ENCODE measurements around the gene ABCC3. TPM values are rescaled to one million over a fixed set of nuclear protein-coding genes. Genes with fewer than 3 reads are reported as not detected.
"Not testable (repeated sequence)": the region's sequence is repeated elsewhere in the genome, so short reads cannot be mapped to it uniquely, and the experiment has no call there.

ABCC3 gene
- total and polyA plus RNA-seq, 2 donors (not counting 3 experiments of a cell fraction or from before 2014, with no cell fraction given), result 1.1 to 2.6 TPM

GRCh38 chr17:50708050-50709000 is 73.6 kb downstream of the ABCC3 start:
- dilution Hi-C loops (cut with MboI; ENCODE audit: extremely low pct_ligation_motif_present, low sequenced_read_pairs) (no loop called here), intact Hi-C loops (cut with micrococcal nuclease) (loop anchor here (1.0 kb wide), 1 partner anchor 11 kb away; the partner anchor contains the start of gene LUC7L3)
- Histone ChIP-seq H4K20me1 (replicated peaks; ENCODE audit: control insufficient read depth, extremely low read depth, insufficient read depth, low read length) (no peaks in the 10 kb centered on the region), H3K79me2 (ENCODE audit: control insufficient read depth, insufficient read depth, low read length) (peaks cover 32% of the 10 kb centered on the region), H3K27ac (ENCODE audit: insufficient read depth, low read depth, low read length) (peak overlapping the region; percentile 88), H3K4me2 (ENCODE audit: insufficient read depth, low read length) (peak overlapping the region; percentile 89), H3K36me3 (ENCODE audit: control insufficient read depth in 2 of 2, extremely low read depth in 1 of 2, insufficient read depth in 2 of 2, low read length in 2 of 2) (no peaks in the 10 kb centered on the region), H3K27me3 (ENCODE audit: control insufficient read depth in 2 of 2, insufficient read depth in 2 of 2, low read length in 2 of 2) (peaks cover 6 to 7% of the 10 kb centered on the region in 2 experiments), H3K4me3 (replicated peaks in 1 of 3; ENCODE audit: insufficient read depth in 1 of 3, low read depth in 1 of 3, low read length in 3 of 3) (peak overlapping the region; percentile 37 to 93 (median 88)), H3K9me1 (replicated peaks; ENCODE audit: control insufficient read depth, extremely low read depth, insufficient read depth, low read length) (no peaks in the 10 kb centered on the region), H3K9me3 (replicated peaks; ENCODE audit: control insufficient read depth, insufficient read depth, low read length) (no peaks in the 10 kb centered on the region), H3K4me1 (ENCODE audit: control insufficient read depth, extremely low read depth, insufficient read depth, low read length) (peaks cover 17% of the 10 kb centered on the region), H3K9ac (replicated peaks; ENCODE audit: extremely low read depth, insufficient read depth, low read length) (peak overlapping the region; percentile 95), H2AFZ (ENCODE audit: low read depth, low read length) (peak overlapping the region; percentile 90)
- CTCF ChIA-PET, result interaction anchor here (1.2 to 4.4 kb wide), 5 partner anchors 9 to 158 kb away, joined by 4 to 21 read pairs (median 6); partner anchors contain the start of gene LUC7L3
- peak; percentile 76 for FAIRE-seq
- BruUV-seq (replicated peaks), result TSS peak; percentile 93
- POLR2A ChIA-PET, result interaction anchor here (0.7 to 1.9 kb wide), 2 partner anchors 11 to 121 kb away, joined by 3 to 7 read pairs; partner anchors contain the start of gene LUC7L3
- peak; percentile 56 for DNase-seq (ENCODE audit: low read depth, low spot score)
- TF ChIP-seq EZH2 (IDR thresholded peaks at IDR 0.05; ENCODE audit: borderline replicate concordance, low read depth, low read length, severe bottlenecking) (no peak), JUN (IDR thresholded peaks at IDR 0.05; ENCODE audit: borderline replicate concordance, insufficient read depth, insufficient read length, low read depth) (no peak), CTCF (IDR thresholded peaks at IDR 0.05; ENCODE audit: extremely low read depth in 1 of 2, insufficient read depth in 1 of 2, low read depth in 1 of 2, low read length in 2 of 2) (no peak), POLR2AphosphoS5 (IDR thresholded peaks at IDR 0.05; ENCODE audit: insufficient read depth, low read depth, low read length) (no peak), GATA2 (IDR thresholded peaks at IDR 0.05; ENCODE audit: insufficient read depth, insufficient read length, low read depth, low read length) (no peak)
- TF ChIP-seq, protein P1, sequence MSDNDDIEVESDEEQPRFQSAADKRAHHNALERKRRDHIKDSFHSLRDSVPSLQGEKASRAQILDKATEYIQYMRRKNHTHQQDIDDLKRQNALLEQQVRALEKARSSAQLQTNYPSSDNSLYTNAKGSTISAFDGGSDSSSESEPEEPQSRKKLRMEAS (IDR thresholded peaks at IDR 0.05; ENCODE audit: insufficient read depth, insufficient read length), result no peak

DNA sequence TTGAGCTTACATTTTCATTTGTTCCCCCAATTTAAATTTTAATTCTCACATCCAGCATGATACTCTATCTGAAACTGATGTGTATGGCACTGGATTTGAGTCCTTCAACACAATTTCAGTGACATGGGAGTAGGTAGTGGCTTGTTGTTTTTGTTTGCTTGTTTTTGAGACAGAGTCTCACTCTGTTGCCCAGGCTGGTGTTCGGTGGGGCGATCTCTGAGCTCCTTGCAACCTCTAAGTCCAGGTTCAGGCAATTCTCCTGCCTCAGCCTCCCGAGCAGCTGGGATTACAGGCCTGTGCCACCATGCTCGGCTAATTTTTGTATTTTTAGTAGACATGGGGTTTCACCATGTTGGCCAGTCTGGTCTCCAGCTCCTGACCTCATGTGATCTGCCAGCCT is 74.4 kb downstream of the ABCC3 start:
- H3K36me3 ChIP-seq (ENCODE audit: control insufficient read depth in 2 of 2, extremely low read depth in 1 of 2, insufficient read depth in 2 of 2, low read length in 2 of 2); H3K9me1 ChIP-seq (replicated peaks; ENCODE audit: control insufficient read depth, extremely low read depth, insufficient read depth, low read length); H4K20me1 ChIP-seq (replicated peaks; ENCODE audit: control insufficient read depth, extremely low read depth, insufficient read depth, low read length); DNase-seq (ENCODE audit: low read depth, low spot score); dilution Hi-C loops (cut with MboI; ENCODE audit: extremely low pct_ligation_motif_present, low sequenced_read_pairs); H3K9me3 ChIP-seq (replicated peaks; ENCODE audit: control insufficient read depth, insufficient read depth, low read length); H3K27me3 ChIP-seq (ENCODE audit: control insufficient read depth in 2 of 2, insufficient read depth in 2 of 2, low read length in 2 of 2); BruUV-seq (replicated peaks); intact Hi-C loops (cut with micrococcal nuclease); FAIRE-seq: not testable (repeated sequence)
- Histone ChIP-seq H2AFZ (ENCODE audit: low read depth, low read length) (peak overlapping the region; percentile 90), H3K4me3 (replicated peaks in 1 of 3; ENCODE audit: insufficient read depth in 1 of 3, low read depth in 1 of 3, low read length in 3 of 3) (peak overlapping the region in 1 of 3 experiments; percentile 88), H3K4me2 (ENCODE audit: insufficient read depth, low read length) (peak overlapping the region; percentile 89), H3K79me2 (ENCODE audit: control insufficient read depth, insufficient read depth, low read length) (peaks cover 25% of the 10 kb centered on the region), H3K4me1 (ENCODE audit: control insufficient read depth, extremely low read depth, insufficient read depth, low read length) (peaks cover 17% of the 10 kb centered on the region), H3K9ac (replicated peaks; ENCODE audit: extremely low read depth, insufficient read depth, low read length) (peak overlapping the region; percentile 95), H3K27ac (ENCODE audit: insufficient read depth, low read depth, low read length) (peak overlapping the region; percentile 88)
- ChIA-PET CTCF (interaction anchor here (1.2 to 4.4 kb wide), 4 partner anchors 9 to 19 kb away, joined by 5 to 21 read pairs (median 8); partner anchors contain the start of gene LUC7L3), POLR2A (interaction anchor here (0.7 to 1.9 kb wide), 2 partner anchors 10 to 12 kb away, joined by 6 to 7 read pairs; partner anchors contain the start of gene LUC7L3)

Measured in endothelial cell of umbilical vein (primary cell).